Stomach smooth muscle (tissue), 2 donors: Measurements from ENCODE around the gene ACTR3C.
A peak's percentile ranks its signal among the peaks of the same experiment; 100 is the strongest.
"Not testable (repeated sequence)": the region's sequence is repeated elsewhere in the genome, so short reads cannot be mapped to it uniquely, and the experiment has no call there.

Experiments
- H3K27ac ChIP-seq: one replicate; pipeline ENCODE4 v1.7.0; 2013; ENCODE audit warnings: mild to moderate bottlenecking, low read length, inconsistent platforms
- H3K27me3 ChIP-seq, 2 donors: one replicate each; pipeline ENCODE4 v1.7.0; 2013; ENCODE audit warnings: low read length in 2 of 2; ENCODE audit not compliant: insufficient read depth in 2 of 2, control insufficient read depth in 1 of 2
- H3K36me3 ChIP-seq, 2 donors: one replicate each; pipeline ENCODE4 v1.7.0; 2013; ENCODE audit warnings: low read length in 2 of 2; ENCODE audit not compliant: control insufficient read depth in 2 of 2, insufficient read depth in 2 of 2
- H3K4me1 ChIP-seq: one replicate; pipeline ENCODE4 v1.7.0; 2013; ENCODE audit warnings: low read length; ENCODE audit not compliant: control insufficient read depth, insufficient read depth
- H3K4me3 ChIP-seq, 2 donors: one replicate each; pipeline ENCODE4 v1.7.0; 2013; ENCODE audit warnings: low read length in 2 of 2
- H3K9ac ChIP-seq, 2 donors: one replicate each; pipeline ENCODE4 v1.7.0; 2013; ENCODE audit warnings: low read length in 2 of 2, mild to moderate bottlenecking in 1 of 2
- H3K9me3 ChIP-seq, 2 donors: one replicate each; pipeline ENCODE4 v1.7.0; 2013; ENCODE audit warnings: low read length in 2 of 2; ENCODE audit not compliant: control insufficient read depth in 2 of 2
- donor health status: healthy.
- donor health status: Pancreatic carcinoma.

Gene ACTR3C

DNA sequence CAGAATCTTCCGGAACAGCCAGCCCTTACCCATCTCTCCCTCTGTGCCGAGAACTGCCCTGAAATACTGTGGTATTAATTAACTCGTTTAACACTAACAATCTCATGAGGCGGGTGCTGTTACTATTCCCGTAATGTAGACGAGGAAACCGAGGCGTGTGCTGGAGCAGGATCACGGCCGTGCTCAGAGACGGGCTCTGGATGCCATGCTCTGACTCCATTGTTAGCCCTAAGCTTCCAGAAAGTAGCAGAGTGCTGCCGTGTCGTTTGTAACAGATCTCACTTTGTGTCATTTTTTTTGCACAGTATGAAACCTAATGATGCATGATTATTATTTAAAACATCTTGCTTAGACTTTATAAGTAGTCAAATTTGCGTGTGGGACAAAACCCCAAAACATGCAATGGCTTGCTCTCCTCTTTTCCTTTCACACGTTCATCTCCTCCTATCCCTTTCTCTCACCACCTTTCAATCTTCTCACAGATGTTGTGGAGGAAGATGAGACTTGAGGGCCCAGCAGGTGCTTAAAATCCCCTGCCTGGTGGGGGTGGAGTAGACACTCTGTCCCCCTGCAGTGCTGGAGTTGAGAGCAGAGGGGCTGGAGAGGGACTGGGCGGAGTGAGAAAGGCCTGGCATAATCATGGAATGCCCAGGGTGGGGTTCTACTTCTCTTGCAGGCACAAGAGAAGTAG lies 482 bp upstream of the ACTR3C start:
- no peaks in the 10 kb centered on the region for H3K9me3 ChIP-seq
- H3K4me3 ChIP-seq: peak overlapping the region; percentile 85 to 90
- H3K9ac ChIP-seq: peak overlapping the region; percentile 80 to 88
- peak overlapping the region; percentile 62 for H3K27ac ChIP-seq
- no peaks in the 10 kb centered on the region for H3K27me3 ChIP-seq
- peaks cover 23% of the 10 kb centered on the region for H3K4me1 ChIP-seq
- peaks cover 5 to 17% of the 10 kb centered on the region in 2 donors for H3K36me3 ChIP-seq

DNA sequence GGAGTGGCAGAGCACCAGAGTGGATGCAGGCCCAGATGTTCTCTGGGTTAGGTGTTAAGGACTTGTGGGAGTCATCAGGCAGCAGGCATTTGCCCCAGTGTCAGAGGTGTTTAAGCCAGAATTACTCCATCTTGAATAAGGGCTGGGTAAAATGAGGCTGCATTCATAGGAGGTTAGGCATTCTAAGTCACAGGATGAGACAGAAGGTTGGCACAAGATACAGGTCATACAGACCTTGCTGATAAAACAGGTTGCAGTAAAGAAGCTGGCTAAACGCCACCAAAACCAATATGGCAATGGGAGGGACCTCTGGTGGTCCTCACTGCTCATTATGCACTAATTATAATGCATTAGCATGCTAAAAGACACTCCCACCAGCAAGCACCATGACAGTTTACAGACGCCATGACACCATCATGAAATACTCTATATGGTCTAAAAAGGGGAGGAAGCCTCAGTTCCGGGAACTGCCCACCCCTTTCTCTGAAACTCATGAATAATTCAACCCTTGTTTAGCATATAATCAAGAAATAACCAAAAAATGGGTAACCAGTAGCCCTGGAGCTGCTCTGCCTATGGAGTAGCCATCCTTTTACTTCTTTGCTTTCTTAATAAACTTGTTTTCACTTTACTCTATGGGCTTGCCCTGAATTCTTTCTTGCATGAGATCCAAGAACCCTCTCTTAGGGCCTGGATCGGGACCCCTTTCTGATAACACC lies 1.1 kb downstream of the ACTR3C start:
- H3K4me1 ChIP-seq: peaks cover 23% of the 10 kb centered on the region
- no peaks in the 10 kb centered on the region for H3K9me3 ChIP-seq
- peak overlapping the region; percentile 80 to 88 for H3K9ac ChIP-seq
- peak overlapping the region; percentile 85 to 90 for H3K4me3 ChIP-seq
- peaks cover 2 to 8% of the 10 kb centered on the region in 2 donors for H3K36me3 ChIP-seq
- peak overlapping the region; percentile 62 for H3K27ac ChIP-seq
- no peaks in the 10 kb centered on the region for H3K27me3 ChIP-seq

GRCh38 chr7:150321788-150322113 lies 1.6 kb downstream of the ACTR3C start:
- H3K4me1 ChIP-seq: peaks cover 23% of the 10 kb centered on the region
- no peaks in the 10 kb centered on the region for H3K9me3 ChIP-seq
- H3K27ac ChIP-seq: no peak overlapping the region
- peaks cover 1 to 6% of the 10 kb centered on the region in 2 donors for H3K36me3 ChIP-seq
- no peak overlapping the region for H3K4me3 ChIP-seq
- no peaks in the 10 kb centered on the region for H3K27me3 ChIP-seq
- H3K9ac ChIP-seq: no peak overlapping the region

GRCh38 chr7:150317748-150318444 lies 5.4 kb downstream of the ACTR3C start:
- Histone ChIP-seq H3K27me3 (no peaks in the 10 kb centered on the region), H3K4me1 (peaks cover 8% of the 10 kb centered on the region), H3K9ac (no peak overlapping the region), H3K36me3 (no peaks in the 10 kb centered on the region), H3K27ac (no peak overlapping the region), H3K4me3 (no peak overlapping the region), H3K9me3 (no peaks in the 10 kb centered on the region)

- not testable (repeated sequence) for H3K36me3 ChIP-seq, H3K27ac ChIP-seq, H3K27me3 ChIP-seq
Measured at GRCh38 chr7:150316987-150317386, 6.4 kb downstream of the ACTR3C start.

DNA sequence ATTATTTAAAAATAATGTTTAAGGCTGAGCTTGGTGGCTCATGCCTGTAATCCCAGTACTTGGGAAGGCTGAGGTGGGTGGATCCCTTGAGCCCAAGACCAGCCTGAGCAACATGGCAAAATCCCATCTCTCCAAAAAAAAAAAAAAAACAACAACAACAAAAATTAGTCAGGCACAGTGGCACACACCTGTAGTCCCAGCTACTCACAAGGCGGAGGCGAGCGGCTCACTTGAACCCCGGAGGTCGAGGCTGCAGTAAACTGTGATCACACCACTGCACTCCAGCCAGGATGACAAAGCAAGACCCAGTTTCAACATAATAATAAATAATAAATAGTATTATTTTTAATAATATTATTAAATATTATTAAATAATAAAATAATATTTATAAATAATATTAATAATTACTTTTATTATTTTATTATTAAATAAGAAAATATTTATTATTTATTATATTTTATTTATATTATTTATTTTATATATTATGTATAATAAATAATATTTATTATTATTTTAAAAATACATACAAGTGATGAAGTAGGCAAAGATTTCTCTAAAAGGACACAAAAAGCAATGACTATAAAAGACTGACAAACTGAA lies 8.6 kb downstream of the ACTR3C start:
- Histone ChIP-seq H3K9me3 (no peaks in the 10 kb centered on the region), H3K4me3 (no peak overlapping the region), H3K4me1 (no peaks in the 10 kb centered on the region), H3K27me3 (no peaks in the 10 kb centered on the region), H3K36me3 (no peaks in the 10 kb centered on the region), H3K27ac (no peak overlapping the region), H3K9ac (no peak overlapping the region)

More at GRCh38 chr7:150316987-150317386, 6.4 kb downstream of the ACTR3C start:
- not testable (repeated sequence) for H3K9me3 ChIP-seq, H3K4me1 ChIP-seq, H3K4me3 ChIP-seq, H3K9ac ChIP-seq

GRCh38 chr7:150313870-150314269 lies 9.5 kb downstream of the ACTR3C start:
- Histone ChIP-seq H3K4me3 (no peak overlapping the region), H3K4me1 (no peaks in the 10 kb centered on the region), H3K9ac (no peak overlapping the region)

GRCh38 chr7:150313367-150313809 lies 10.0 kb downstream of the ACTR3C start:
- Histone ChIP-seq H3K9me3 (no peaks in the 10 kb centered on the region), H3K27me3 (no peaks in the 10 kb centered on the region), H3K4me3 (no peak overlapping the region), H3K9ac (no peak overlapping the region), H3K27ac (no peak overlapping the region), H3K4me1 (no peaks in the 10 kb centered on the region), H3K36me3 (no peaks in the 10 kb centered on the region)

More at GRCh38 chr7:150313870-150314269, 9.5 kb downstream of the ACTR3C start:
- H3K27me3 ChIP-seq: no peaks in the 10 kb centered on the region
- H3K9me3 ChIP-seq: no peaks in the 10 kb centered on the region
- H3K36me3 ChIP-seq: no peaks in the 10 kb centered on the region
- no peak overlapping the region for H3K27ac ChIP-seq

- H3K4me1 ChIP-seq, H3K27me3 ChIP-seq, H3K4me3 ChIP-seq, H3K36me3 ChIP-seq, H3K27ac ChIP-seq, H3K9ac ChIP-seq, H3K9me3 ChIP-seq: not testable (repeated sequence)
Measured at GRCh38 chr7:150312649-150313366, 10.5 kb downstream of the ACTR3C start.

GRCh38 chr7:150311711-150312110 lies 11.6 kb downstream of the ACTR3C start:
- H3K9me3 ChIP-seq: no peaks in the 10 kb centered on the region
- no peak overlapping the region for H3K27ac ChIP-seq
- H3K27me3 ChIP-seq: no peaks in the 10 kb centered on the region
- H3K4me1 ChIP-seq: no peaks in the 10 kb centered on the region
- no peaks in the 10 kb centered on the region for H3K36me3 ChIP-seq
- no peak overlapping the region for H3K4me3 ChIP-seq
- no peak overlapping the region for H3K9ac ChIP-seq
